AG10803 (cell line): Measurements from ENCODE around the gene PIGU.
"Not testable (repeated sequence)": the region's sequence is repeated elsewhere in the genome, so short reads cannot be mapped to it uniquely, and the experiment has no call there.

Experiments used
- DNase-seq: peaks from one replicate; pipeline ENCODE4 v3.0.0; 2010; ENCODE audit warnings: low read depth
- H3K4me3 ChIP-seq: 2 replicates; pipeline ENCODE4 v1.5.1; 2011; ENCODE audit warnings: mild to moderate bottlenecking, low read length, control low read depth
- TF ChIP-seq, protein P1 (sequence below): conservative IDR thresholded peaks from 2 replicates; pipeline ENCODE4 v1.5.1; 2011; ENCODE audit warnings: mild to moderate bottlenecking, low read length, control low read depth, inconsistent platforms

PIGU gene

DNA sequence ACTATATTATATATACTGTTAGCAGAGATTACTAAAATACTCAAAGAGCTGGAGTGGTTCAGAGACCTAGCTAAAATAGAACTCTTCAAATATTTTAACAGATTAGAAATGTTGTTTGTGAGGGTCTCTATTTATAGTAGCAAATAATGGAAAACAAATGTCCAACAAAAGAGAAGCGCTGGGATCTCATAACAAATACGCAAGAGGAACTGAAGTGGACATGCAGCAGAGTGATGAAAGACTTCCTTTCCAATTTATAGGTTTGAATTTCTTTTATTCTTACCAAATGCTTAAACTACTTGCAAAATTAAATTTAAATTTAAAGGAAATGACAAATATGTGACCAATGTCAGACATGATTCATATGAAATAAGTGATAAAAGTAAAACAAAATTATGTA lies 49.9 kb downstream of the PIGU start:
- TF ChIP-seq, protein P1, sequence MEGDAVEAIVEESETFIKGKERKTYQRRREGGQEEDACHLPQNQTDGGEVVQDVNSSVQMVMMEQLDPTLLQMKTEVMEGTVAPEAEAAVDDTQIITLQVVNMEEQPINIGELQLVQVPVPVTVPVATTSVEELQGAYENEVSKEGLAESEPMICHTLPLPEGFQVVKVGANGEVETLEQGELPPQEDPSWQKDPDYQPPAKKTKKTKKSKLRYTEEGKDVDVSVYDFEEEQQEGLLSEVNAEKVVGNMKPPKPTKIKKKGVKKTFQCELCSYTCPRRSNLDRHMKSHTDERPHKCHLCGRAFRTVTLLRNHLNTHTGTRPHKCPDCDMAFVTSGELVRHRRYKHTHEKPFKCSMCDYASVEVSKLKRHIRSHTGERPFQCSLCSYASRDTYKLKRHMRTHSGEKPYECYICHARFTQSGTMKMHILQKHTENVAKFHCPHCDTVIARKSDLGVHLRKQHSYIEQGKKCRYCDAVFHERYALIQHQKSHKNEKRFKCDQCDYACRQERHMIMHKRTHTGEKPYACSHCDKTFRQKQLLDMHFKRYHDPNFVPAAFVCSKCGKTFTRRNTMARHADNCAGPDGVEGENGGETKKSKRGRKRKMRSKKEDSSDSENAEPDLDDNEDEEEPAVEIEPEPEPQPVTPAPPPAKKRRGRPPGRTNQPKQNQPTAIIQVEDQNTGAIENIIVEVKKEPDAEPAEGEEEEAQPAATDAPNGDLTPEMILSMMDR, result no peak
- DNase-seq, result no peak
- H3K4me3 ChIP-seq, result no peak overlapping the region

DNA sequence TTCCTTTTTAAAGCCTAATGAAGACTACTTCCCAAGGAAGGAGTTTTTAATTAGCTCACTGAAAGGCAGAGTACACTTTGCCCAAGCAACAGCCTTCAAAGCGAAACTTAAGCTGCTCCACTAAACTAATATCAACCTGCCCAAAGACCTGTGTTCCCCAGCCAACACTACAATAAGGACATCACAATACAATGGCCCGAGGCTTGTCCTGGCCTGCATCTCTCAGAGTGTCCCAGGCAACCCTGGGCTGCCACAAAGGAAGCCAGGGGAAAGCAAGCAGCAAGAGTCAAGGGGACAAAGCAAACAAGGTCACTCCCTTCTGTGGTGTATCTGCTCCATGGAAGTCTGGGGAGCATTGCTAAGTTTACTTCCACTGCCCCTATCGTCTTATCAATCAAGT lies 52.3 kb downstream of the PIGU start:
- no peak overlapping the region for H3K4me3 ChIP-seq
- DNase-seq, result no peak
- TF ChIP-seq, protein P1, result no peak

DNA sequence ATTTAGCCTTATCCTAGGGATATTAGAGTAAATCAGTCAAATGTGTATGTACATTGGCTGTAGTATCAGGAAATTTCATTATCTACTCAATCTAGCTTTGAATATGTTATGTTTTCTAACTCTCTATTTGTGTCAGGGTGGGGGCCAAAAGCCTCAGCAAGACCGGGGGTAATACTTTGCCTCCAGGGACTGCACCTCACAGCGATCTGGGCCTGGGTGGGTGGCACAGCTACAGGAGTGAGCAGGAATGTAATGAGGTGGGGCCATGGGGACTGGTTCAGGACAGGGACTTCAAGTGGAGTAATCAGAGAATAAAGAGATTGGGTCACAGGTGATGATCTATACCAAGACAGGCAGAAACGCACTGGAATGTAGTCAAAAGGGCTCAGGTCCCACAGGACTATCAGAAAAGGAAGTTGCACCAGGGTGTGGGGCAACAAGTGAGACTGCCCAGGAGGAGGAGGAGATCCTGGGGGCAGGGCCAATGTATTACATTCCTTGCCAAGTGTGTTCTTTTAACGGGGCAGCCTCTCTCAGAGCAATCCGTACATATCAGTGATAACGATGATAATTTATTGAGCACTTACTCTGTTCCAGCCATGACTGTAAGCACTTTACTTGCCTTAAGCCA lies 54.0 kb downstream of the PIGU start:
- no peak for DNase-seq
- TF ChIP-seq, protein P1, result no peak
- no peak overlapping the region for H3K4me3 ChIP-seq

- no peak overlapping the region for H3K4me3 ChIP-seq
- TF ChIP-seq, protein P1, result no peak
- DNase-seq, result no peak
Measured at GRCh38 chr20:34621383-34622367, 55.2 kb downstream of the PIGU start.

- TF ChIP-seq, protein P1, result no peak
- H3K4me3 ChIP-seq, result no peak overlapping the region
- DNase-seq, result no peak
Measured at GRCh38 chr20:34621036-34621343, 55.9 kb downstream of the PIGU start.

GRCh38 chr20:34618676-34619075 lies 58.2 kb downstream of the PIGU start:
- H3K4me3 ChIP-seq, result no peak overlapping the region
- no peak for DNase-seq
- TF ChIP-seq, protein P1, result no peak

DNA sequence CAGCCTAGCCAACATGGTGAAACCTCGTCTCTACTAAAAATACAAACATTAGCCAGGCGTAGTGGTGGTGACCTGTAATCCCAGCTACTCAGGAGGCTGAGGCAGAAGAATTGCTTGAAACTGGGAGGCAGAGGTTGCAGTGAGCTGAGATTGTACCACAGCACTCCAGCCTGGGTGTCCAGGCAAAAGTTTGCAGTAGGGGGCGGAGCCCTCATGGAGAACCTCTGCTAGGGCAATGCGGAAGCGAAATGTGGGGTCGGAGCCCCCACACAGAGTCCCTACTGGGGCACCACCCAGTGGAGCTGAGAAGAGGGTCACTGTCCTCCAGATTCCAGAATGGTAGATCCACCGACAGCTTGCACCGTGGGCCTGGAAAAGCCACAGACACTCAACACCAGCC lies 60.0 kb downstream of the PIGU start:
- DNase-seq, H3K4me3 ChIP-seq: not testable (repeated sequence)
